ENCODE data around the gene DAPK1. TPM values are rescaled to one million over a fixed set of nuclear protein-coding genes. Genes with fewer than 3 reads are reported as not detected.

DAPK1 gene
- polyA plus RNA-seq, 1 of the 3 experiments (the other 2 are of a cell fraction) = 0.61 TPM

DNA sequence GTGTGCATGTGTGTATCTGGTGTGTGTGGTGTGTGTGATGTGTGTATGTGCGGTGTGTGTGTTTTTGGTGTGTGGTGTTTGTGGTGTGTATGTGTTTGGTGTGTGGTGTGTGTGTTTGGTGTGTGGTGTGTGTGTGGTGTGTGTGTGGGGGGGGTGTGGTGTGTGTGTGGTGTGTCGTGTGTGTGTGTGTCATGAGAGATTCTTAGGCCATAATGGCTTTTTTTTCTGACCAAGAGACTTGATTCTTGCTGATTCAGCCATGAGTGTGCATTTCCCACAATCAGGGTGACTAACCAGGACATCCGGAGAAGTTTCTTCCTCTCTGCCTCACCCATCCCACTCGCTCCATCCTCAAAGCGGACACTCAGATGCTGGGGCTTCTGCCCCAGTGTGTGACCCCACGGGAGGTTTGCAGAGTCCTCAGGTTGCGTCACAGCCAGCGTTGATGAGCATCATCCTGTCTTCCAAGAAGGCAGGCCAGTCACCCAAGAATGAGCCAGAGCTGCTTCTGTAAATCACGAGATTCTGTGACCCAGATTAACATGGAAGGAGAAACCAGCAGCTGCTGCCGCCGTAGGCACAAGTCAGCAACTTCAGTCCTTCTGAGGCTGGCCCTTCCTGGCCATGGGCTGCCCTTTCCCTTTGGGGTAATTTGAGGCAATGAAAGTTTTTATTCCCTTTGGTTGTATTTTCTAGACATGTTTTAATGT, 215.8 kb downstream of the DAPK1 start:
- Histone ChIP-seq H3F3A (replicated peaks; ENCODE audit: insufficient read depth) (peaks cover 4% of the 10 kb centered on the region), H3K4me3 (ENCODE audit: low read depth in 2 of 2, low read length in 1 of 2) (peak overlapping the region in 1 of 2 experiments; percentile 24; a peak in 1 of 4 replicates), H2AFZ (ENCODE audit: low read depth) (peak overlapping the region; percentile 86), H3K27me3 (ENCODE audit: insufficient read depth) (no peaks in the 10 kb centered on the region), H3K9me2 (no peaks in the 10 kb centered on the region), H4K20me1 (ENCODE audit: insufficient read depth) (no peaks in the 10 kb centered on the region), H3K4me1 (ENCODE audit: control insufficient read depth in 1 of 2, insufficient read depth in 2 of 2, low read depth in 1 of 2, low read length in 1 of 2) (peaks cover 10 to 11% of the 10 kb centered on the region in 2 experiments; a peak in 2 of 4 replicates), H3K79me2 (ENCODE audit: insufficient read depth) (no peaks in the 10 kb centered on the region), H3K9me3 (no peaks in the 10 kb centered on the region), H3K27ac (ENCODE audit: low read depth in 2 of 2, low read length in 1 of 2) (peak overlapping the region in 1 of 2 experiments; percentile 70; a peak in 2 of 4 replicates), H3K36me3 (replicated peaks in 1 of 2; ENCODE audit: control insufficient read depth in 1 of 2, insufficient read depth in 2 of 2, low read length in 1 of 2) (no peaks in the 10 kb centered on the region), H3K4me2 (peak overlapping the region; percentile 66), H3K9ac (peak overlapping the region; percentile 28; the same call in 1 of the 2 replicates)
- no peak for DNase-seq
- POLR2A ChIA-PET = no interaction called here
- CTCF ChIA-PET = interaction anchor here (0.8 to 1.3 kb wide), 3 partner anchors 16 to 99 kb away, joined by 3 to 5 read pairs (median 3); no protein-coding TSS in a partner anchor
- TF ChIP-seq JUND (IDR thresholded peaks at IDR 0.05) (peak; percentile 55; the same call in 1 of the 2 replicates), POLR2AphosphoS5 (IDR thresholded peaks at IDR 0.05; ENCODE audit: low read depth, low read length) (peak; percentile 35; the same call in 1 of the 2 replicates), MXI1 (IDR thresholded peaks at IDR 0.05; ENCODE audit: low read depth, low read length) (no peak), NFIC (IDR thresholded peaks at IDR 0.05; ENCODE audit: borderline replicate concordance) (no peak), SMC3 (IDR thresholded peaks at IDR 0.05; ENCODE audit: low read depth, low read length) (no peak), TAF1 (IDR thresholded peaks at IDR 0.05; ENCODE audit: borderline replicate concordance, low read depth, low read length) (no peak; the same call in 1 of the 2 replicates), TCF12 (IDR thresholded peaks at IDR 0.05) (0 out of 2 replicates have a peak, but pooled peaks have one; percentile 6), FOSL2 (IDR thresholded peaks at IDR 0.05; ENCODE audit: borderline replicate concordance, low read depth) (peak; percentile 84), FOXJ3 (CRISPR knock-in tag; IDR thresholded peaks at IDR 0.05) (no peak), GATA2 (CRISPR knock-in tag; IDR thresholded peaks at IDR 0.05) (no peak), RXRA (IDR thresholded peaks at IDR 0.05; ENCODE audit: borderline replicate concordance, low read depth) (no peak), RAD21 (IDR thresholded peaks at IDR 0.05; ENCODE audit: low read length) (no peak), USF1 (IDR thresholded peaks at IDR 0.05; ENCODE audit: borderline replicate concordance, low read depth) (no peak), GABPA (IDR thresholded peaks at IDR 0.05; ENCODE audit: low read depth) (peak; percentile 54; the same call in 1 of the 2 replicates)
- 32% methylated on average over 11 of the region's 11 CpGs for WGBS (ENCODE audit: low lambda C conversion rate)

- 0 out of 4 replicates have a peak overlapping the region, but pooled peaks of 1 of the 2 experiments have one; percentile 24 for H3K4me3 ChIP-seq (ENCODE audit: low read depth in 2 of 2, low read length in 1 of 2)
- H3K9me2 ChIP-seq = no peaks in the 10 kb centered on the region
- H3K4me2 ChIP-seq = peak overlapping the region; percentile 66
- H3K4me1 ChIP-seq (ENCODE audit: control insufficient read depth in 1 of 2, insufficient read depth in 2 of 2, low read depth in 1 of 2, low read length in 1 of 2) = peaks cover 10 to 11% of the 10 kb centered on the region in 2 experiments; a peak in 2 of 4 replicates
- H3F3A ChIP-seq (replicated peaks; ENCODE audit: insufficient read depth) = peaks cover 4% of the 10 kb centered on the region
- ChIA-PET POLR2A (interaction anchor here (1.5 kb wide), 1 partner anchor 12 kb away, joined by 7 read pairs; the partner anchor contains the start of gene CTSL), CTCF (interaction anchor here (0.7 to 1.3 kb wide), 4 partner anchors 17 to 175 kb away, joined by 3 to 5 read pairs (median 3); no protein-coding TSS in a partner anchor)
- H3K36me3 ChIP-seq (replicated peaks in 1 of 2; ENCODE audit: control insufficient read depth in 1 of 2, insufficient read depth in 2 of 2, low read length in 1 of 2) = no peaks in the 10 kb centered on the region
- peak overlapping the region; percentile 86 for H2AFZ ChIP-seq (ENCODE audit: low read depth)
- H3K9ac ChIP-seq = peak overlapping the region; percentile 28; the same call in 1 of the 2 replicates
- H3K79me2 ChIP-seq (ENCODE audit: insufficient read depth) = no peaks in the 10 kb centered on the region
- H3K9me3 ChIP-seq = no peaks in the 10 kb centered on the region
- H3K27ac ChIP-seq (ENCODE audit: low read depth in 2 of 2, low read length in 1 of 2) = peak overlapping the region in 1 of 2 experiments; percentile 70; a peak in 2 of 4 replicates
- H4K20me1 ChIP-seq (ENCODE audit: insufficient read depth) = no peaks in the 10 kb centered on the region
- H3K27me3 ChIP-seq (ENCODE audit: insufficient read depth) = no peaks in the 10 kb centered on the region
- DNase-seq = no peak
- 73% methylated on average over 5 of the region's 5 CpGs for WGBS (ENCODE audit: low lambda C conversion rate)
- TF ChIP-seq MXI1 (IDR thresholded peaks at IDR 0.05; ENCODE audit: low read depth, low read length) (no peak), REST (IDR thresholded peaks at IDR 0.05; ENCODE audit: low read depth, low read length) (no peak), GATA2 (CRISPR knock-in tag; IDR thresholded peaks at IDR 0.05) (no peak), RXRA (IDR thresholded peaks at IDR 0.05; ENCODE audit: borderline replicate concordance, low read depth) (no peak), POLR2AphosphoS5 (IDR thresholded peaks at IDR 0.05; ENCODE audit: low read depth, low read length) (no peak), MAX (IDR thresholded peaks at IDR 0.05; ENCODE audit: low read depth) (no peak), FOXM1 (IDR thresholded peaks at IDR 0.05; ENCODE audit: low read depth) (no peak), FOXJ3 (CRISPR knock-in tag; IDR thresholded peaks at IDR 0.05) (no peak), IRF3 (IDR thresholded peaks at IDR 0.05; ENCODE audit: low read depth, low read length) (no peak), MEF2A (IDR thresholded peaks at IDR 0.05; ENCODE audit: borderline replicate concordance, low read depth) (no peak), ELF1 (IDR thresholded peaks at IDR 0.05) (no peak), USF1 (IDR thresholded peaks at IDR 0.05; ENCODE audit: borderline replicate concordance, low read depth) (no peak)
Measured at GRCh38 chr9:87713988-87714330, 216.3 kb downstream of the DAPK1 start.

All from SK-N-SH (cell line).